Loucy (cell line): ENCODE data around the gene VTCN1.

ENCODE experiments used
- H2AFZ ChIP-seq: fragments of 200-600 bp; sonication (generic); 2 replicates; pipeline ENCODE4 v1.6.0; 2016; ENCODE audit warnings: antibody characterized with exemption, mild to moderate bottlenecking, low read length, moderate library complexity
- H3F3A ChIP-seq: fragments of 200-600 bp; 2 replicates; pipeline ENCODE4 v1.6.0; 2016; ENCODE audit warnings: antibody characterized with exemption, low read depth, mild to moderate bottlenecking
- H3K27me3 ChIP-seq: fragments of 200-600 bp; sonication (generic); 2 replicates; pipeline ENCODE4 v1.6.1; 2014; ENCODE audit warnings: low read length, mild to moderate bottlenecking; ENCODE audit not compliant: insufficient read depth, poor library complexity, severe bottlenecking
- H3K36me3 ChIP-seq: fragments of 200-600 bp; sonication (generic); 2 replicates; pipeline ENCODE4 v1.6.1; 2016; ENCODE audit warnings: low read length; ENCODE audit not compliant: insufficient read depth
- H3K4me1 ChIP-seq: fragments of 200-600 bp; sonication (generic); 2 replicates; pipeline ENCODE4 v1.5.1; 2014; ENCODE audit warnings: low read length, mild to moderate bottlenecking; ENCODE audit not compliant: insufficient read depth, poor library complexity, severe bottlenecking
- H3K4me2 ChIP-seq: fragments of 200-600 bp; sonication (generic); 2 replicates; pipeline ENCODE4 v1.6.0; 2014; ENCODE audit warnings: antibody characterized with exemption, low read length, low read depth, mild to moderate bottlenecking; ENCODE audit not compliant: poor library complexity, severe bottlenecking
- H3K4me3 ChIP-seq: fragments of 200-600 bp; sonication (generic); 2 replicates; pipeline ENCODE4 v1.5.1; 2014; ENCODE audit warnings: low read length, mild to moderate bottlenecking, mixed read lengths; ENCODE audit not compliant: poor library complexity, severe bottlenecking
- H3K79me2 ChIP-seq: fragments of 200-600 bp; sonication (generic); 2 replicates; pipeline ENCODE4 v1.6.1; 2014; ENCODE audit warnings: low read length; ENCODE audit not compliant: insufficient read depth
- H3K9ac ChIP-seq: fragments of 200-600 bp; sonication (generic); 2 replicates; pipeline ENCODE4 v1.6.0; 2014; ENCODE audit warnings: mild to moderate bottlenecking, low read depth, low read length, moderate library complexity; ENCODE audit not compliant: poor library complexity, severe bottlenecking
- H3K9me2 ChIP-seq: fragments of 200-600 bp; sonication (generic); replicated peaks from 2 replicates; pipeline ENCODE4 v1.6.1; 2016; ENCODE audit warnings: low read depth, low read length, mixed read lengths
- H3K9me3 ChIP-seq: fragments of 200-600 bp; sonication (generic); 2 replicates; pipeline ENCODE4 v1.6.1; 2014; ENCODE audit warnings: mild to moderate bottlenecking, antibody characterized with exemption, low read length, low read depth; ENCODE audit not compliant: insufficient read depth
- H4K20me1 ChIP-seq: fragments of 200-600 bp; sonication (generic); 2 replicates; pipeline ENCODE4 v1.6.0; 2014; ENCODE audit warnings: antibody characterized with exemption, low read length, mild to moderate bottlenecking; ENCODE audit not compliant: insufficient read depth, poor library complexity, severe bottlenecking
- EZH2phosphoT487 ChIP-seq: fragments of 200-600 bp; IDR thresholded peaks from 2 replicates; pipeline ENCODE4 v1.6.1; 2018; ENCODE audit warnings: antibody characterized with exemption, mild to moderate bottlenecking, moderate library complexity, borderline replicate concordance
- TF ChIP-seq, protein P1 (sequence below): fragments of 200-600 bp; sonication (generic); conservative IDR thresholded peaks from 2 replicates; pipeline ENCODE4 v1.5.1; 2014; ENCODE audit warnings: mild to moderate bottlenecking, antibody characterized with exemption, low read length

The VTCN1 gene

DNA sequence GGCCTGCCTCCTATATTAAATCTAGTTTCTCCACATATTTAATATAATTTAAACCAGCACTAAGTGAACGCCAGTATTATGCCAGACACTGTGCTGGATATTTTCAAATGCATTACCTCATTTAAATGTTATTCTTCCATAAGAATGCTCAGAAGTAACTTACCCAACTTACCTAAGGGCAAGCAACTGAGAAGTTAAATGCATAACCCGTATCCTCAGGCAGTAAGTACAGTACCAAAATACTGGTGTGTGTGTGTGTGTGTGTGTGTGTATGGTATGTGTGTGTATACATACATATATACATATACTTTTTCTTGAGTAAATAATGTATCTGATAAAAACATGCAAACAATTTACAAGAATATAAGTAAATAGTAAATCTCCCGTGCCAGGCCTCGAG lies 80.2 kb downstream of the VTCN1 start:
- H3F3A ChIP-seq = no peaks in the 10 kb centered on the region
- TF ChIP-seq, protein P1, sequence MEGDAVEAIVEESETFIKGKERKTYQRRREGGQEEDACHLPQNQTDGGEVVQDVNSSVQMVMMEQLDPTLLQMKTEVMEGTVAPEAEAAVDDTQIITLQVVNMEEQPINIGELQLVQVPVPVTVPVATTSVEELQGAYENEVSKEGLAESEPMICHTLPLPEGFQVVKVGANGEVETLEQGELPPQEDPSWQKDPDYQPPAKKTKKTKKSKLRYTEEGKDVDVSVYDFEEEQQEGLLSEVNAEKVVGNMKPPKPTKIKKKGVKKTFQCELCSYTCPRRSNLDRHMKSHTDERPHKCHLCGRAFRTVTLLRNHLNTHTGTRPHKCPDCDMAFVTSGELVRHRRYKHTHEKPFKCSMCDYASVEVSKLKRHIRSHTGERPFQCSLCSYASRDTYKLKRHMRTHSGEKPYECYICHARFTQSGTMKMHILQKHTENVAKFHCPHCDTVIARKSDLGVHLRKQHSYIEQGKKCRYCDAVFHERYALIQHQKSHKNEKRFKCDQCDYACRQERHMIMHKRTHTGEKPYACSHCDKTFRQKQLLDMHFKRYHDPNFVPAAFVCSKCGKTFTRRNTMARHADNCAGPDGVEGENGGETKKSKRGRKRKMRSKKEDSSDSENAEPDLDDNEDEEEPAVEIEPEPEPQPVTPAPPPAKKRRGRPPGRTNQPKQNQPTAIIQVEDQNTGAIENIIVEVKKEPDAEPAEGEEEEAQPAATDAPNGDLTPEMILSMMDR = no peak
- no peak for TF ChIP-seq EZH2phosphoT487
- no peaks in the 10 kb centered on the region for H3K9me2 ChIP-seq
- H3K9me3 ChIP-seq = no peaks in the 10 kb centered on the region
- H3K27me3 ChIP-seq = no peaks in the 10 kb centered on the region
- no peak overlapping the region for H2AFZ ChIP-seq
- H3K9ac ChIP-seq = no peak overlapping the region
- peaks cover 3% of the 10 kb centered on the region for H3K4me1 ChIP-seq
- H3K4me3 ChIP-seq = no peak overlapping the region
- no peak overlapping the region for H3K4me2 ChIP-seq
- no peaks in the 10 kb centered on the region for H3K79me2 ChIP-seq
- H3K36me3 ChIP-seq = no peaks in the 10 kb centered on the region
- no peaks in the 10 kb centered on the region for H4K20me1 ChIP-seq

DNA sequence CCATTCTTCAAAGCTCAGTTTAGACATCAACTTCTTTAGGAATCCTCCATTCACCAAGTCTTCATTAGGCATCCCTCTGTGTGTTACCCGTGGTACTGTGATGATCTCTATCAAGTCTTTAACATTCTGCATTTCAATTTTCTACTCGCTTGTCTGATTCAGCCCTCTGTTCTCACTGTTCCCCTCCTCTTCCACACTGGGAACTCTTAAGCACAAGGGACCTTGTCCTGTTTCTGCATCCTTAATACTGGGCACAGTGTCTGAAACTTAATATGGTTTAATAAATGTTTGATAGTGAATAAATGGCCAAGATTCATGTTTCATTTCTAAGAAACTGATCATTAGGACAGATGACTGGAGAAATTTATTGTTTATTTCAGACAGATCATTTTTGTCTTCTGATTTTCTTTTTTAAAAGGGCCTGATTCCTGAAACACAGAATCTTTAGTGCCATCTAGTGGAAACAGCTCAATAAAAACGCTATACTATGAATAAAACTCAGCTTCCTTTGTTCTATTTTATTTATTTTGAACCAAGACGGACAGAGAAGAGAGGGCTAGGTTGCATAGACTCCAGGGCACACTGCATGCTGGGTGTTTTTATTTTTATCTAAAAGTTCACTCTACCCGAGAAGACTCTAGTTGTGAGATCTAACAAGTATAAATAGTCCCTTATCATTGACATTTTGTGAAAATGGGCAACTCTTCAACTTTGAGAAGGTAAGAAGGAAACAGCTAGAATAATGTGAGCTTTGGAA lies 82.2 kb downstream of the VTCN1 start:
- TF ChIP-seq EZH2phosphoT487 = no peak
- TF ChIP-seq, protein P1 = peak; percentile 74
- Histone ChIP-seq H4K20me1 (no peaks in the 10 kb centered on the region), H3K9me2 (no peaks in the 10 kb centered on the region), H3K9ac (peak overlapping the region; percentile 14), H3K27me3 (no peaks in the 10 kb centered on the region), H3K9me3 (no peaks in the 10 kb centered on the region), H3F3A (no peaks in the 10 kb centered on the region), H2AFZ (peak overlapping the region; percentile 88), H3K4me1 (no peaks in the 10 kb centered on the region), H3K79me2 (no peaks in the 10 kb centered on the region), H3K36me3 (no peaks in the 10 kb centered on the region), H3K4me3 (no peak overlapping the region), H3K4me2 (peak overlapping the region; percentile 32)

- Histone ChIP-seq H3K4me2 (no peak overlapping the region), H3K27me3 (no peaks in the 10 kb centered on the region), H3K9me2 (no peaks in the 10 kb centered on the region), H3K4me1 (no peaks in the 10 kb centered on the region), H3K9ac (no peak overlapping the region), H3K79me2 (no peaks in the 10 kb centered on the region), H3K9me3 (no peaks in the 10 kb centered on the region), H3K36me3 (no peaks in the 10 kb centered on the region), H2AFZ (no peak overlapping the region), H4K20me1 (no peaks in the 10 kb centered on the region), H3F3A (no peaks in the 10 kb centered on the region), H3K4me3 (no peak overlapping the region)
- TF ChIP-seq EZH2phosphoT487 = no peak
- TF ChIP-seq, protein P1 = no peak
Observed at GRCh38 chr1:117127795-117128194, 82.9 kb downstream of the VTCN1 start.
